Stimulated activated memory B cell treated with anti-CD40 and anti-IgM and Interleukin-4, amounts not matched to agents 10 μg/mL and 1 μg/mL and 100 μg/mL, for 72 hours (primary cell): ENCODE measurements around the gene ANKRD49.

Experiments
- ATAC-seq: fragments of 150-1000 bp; cut with Tn5 transposase; 2 replicates; pipeline ENCODE4 v1.10.0; 2021
- H3K27ac Mint-ChIP-seq: one replicate; pipeline ENCODE4 v1.8.0; 2022; ENCODE audit warnings: mild to moderate bottlenecking, mixed read lengths
- H3K27me3 Mint-ChIP-seq: one replicate; pipeline ENCODE4 v1.8.0; 2022; ENCODE audit warnings: mixed read lengths
- H3K36me3 Mint-ChIP-seq: one replicate; pipeline ENCODE4 v1.8.0; 2022; ENCODE audit warnings: mixed read lengths
- H3K4me1 Mint-ChIP-seq: one replicate; pipeline ENCODE4 v1.8.0; 2022; ENCODE audit warnings: mixed read lengths
- H3K4me3 Mint-ChIP-seq: one replicate; pipeline ENCODE4 v1.8.0; 2022; ENCODE audit warnings: mild to moderate bottlenecking, moderate library complexity, mixed read lengths
- H3K9me3 Mint-ChIP-seq: one replicate; pipeline ENCODE4 v1.8.0; 2022; ENCODE audit warnings: mixed read lengths

ANKRD49 gene

DNA sequence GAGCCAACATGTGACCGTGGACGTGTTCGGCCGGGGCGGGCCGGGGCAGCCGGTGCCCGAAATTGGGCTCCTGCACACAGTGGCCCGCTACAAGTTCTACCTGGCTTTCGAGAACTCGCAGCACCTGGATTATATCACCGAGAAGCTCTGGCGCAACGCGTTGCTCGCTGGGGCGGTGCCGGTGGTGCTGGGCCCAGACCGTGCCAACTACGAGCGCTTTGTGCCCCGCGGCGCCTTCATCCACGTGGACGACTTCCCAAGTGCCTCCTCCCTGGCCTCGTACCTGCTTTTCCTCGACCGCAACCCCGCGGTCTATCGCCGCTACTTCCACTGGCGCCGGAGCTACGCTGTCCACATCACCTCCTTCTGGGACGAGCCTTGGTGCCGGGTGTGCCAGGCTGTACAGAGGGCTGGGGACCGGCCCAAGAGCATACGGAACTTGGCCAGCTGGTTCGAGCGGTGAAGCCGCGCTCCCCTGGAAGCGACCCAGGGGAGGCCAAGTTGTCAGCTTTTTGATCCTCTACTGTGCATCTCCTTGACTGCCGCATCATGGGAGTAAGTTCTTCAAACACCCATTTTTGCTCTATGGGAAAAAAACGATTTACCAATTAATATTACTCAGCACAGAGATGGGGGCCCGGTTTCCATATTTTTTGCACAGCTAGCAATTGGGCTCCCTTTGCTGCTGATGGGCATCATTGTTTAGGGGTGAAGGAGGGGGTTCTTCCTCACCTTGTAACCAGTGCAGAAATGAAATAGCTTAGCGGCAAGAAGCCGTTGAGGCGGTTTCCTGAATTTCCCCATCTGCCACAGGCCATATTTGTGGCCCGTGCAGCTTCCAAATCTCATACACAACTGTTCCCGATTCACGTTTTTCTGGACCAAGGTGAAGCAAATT, 51.7 kb downstream of the ANKRD49 start:
- peaks cover 11% of the 10 kb centered on the region for H3K27me3 Mint-ChIP-seq
- H3K27ac Mint-ChIP-seq = peak overlapping the region; percentile 17
- ATAC-seq = no peak
- H3K4me1 Mint-ChIP-seq = peaks cover 41% of the 10 kb centered on the region
- peaks cover 7% of the 10 kb centered on the region for H3K36me3 Mint-ChIP-seq
- H3K9me3 Mint-ChIP-seq = no peaks in the 10 kb centered on the region
- H3K4me3 Mint-ChIP-seq = peak overlapping the region; percentile 72

DNA sequence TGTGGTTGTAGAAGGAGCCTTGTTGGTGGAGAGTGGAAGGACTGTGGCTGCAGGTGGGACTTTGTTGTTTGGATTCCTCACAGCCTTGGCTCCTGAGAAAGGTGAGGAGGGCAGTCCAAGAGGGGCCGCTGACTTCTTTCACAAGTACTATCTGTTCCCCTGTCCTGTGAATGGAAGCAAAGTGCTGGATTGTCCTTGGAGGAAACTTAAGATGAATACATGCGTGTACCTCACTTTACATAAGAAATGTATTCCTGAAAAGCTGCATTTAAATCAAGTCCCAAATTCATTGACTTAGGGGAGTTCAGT, 52.3 kb downstream of the ANKRD49 start:
- H3K4me3 Mint-ChIP-seq = peak overlapping the region; percentile 14
- peaks cover 44% of the 10 kb centered on the region for H3K4me1 Mint-ChIP-seq
- no peak for ATAC-seq
- H3K27ac Mint-ChIP-seq = no peak overlapping the region
- no peaks in the 10 kb centered on the region for H3K9me3 Mint-ChIP-seq
- H3K27me3 Mint-ChIP-seq = peaks cover 9% of the 10 kb centered on the region
- H3K36me3 Mint-ChIP-seq = peaks cover 7% of the 10 kb centered on the region

GRCh38 chr11:94546886-94547285, 53.1 kb downstream of the ANKRD49 start:
- Mint-ChIP-seq H3K36me3 (peaks cover 7% of the 10 kb centered on the region), H3K4me3 (no peak overlapping the region), H3K4me1 (peaks cover 44% of the 10 kb centered on the region), H3K27me3 (peaks cover under 1% of the 10 kb centered on the region), H3K27ac (no peak overlapping the region), H3K9me3 (no peaks in the 10 kb centered on the region)
- no peak for ATAC-seq

DNA sequence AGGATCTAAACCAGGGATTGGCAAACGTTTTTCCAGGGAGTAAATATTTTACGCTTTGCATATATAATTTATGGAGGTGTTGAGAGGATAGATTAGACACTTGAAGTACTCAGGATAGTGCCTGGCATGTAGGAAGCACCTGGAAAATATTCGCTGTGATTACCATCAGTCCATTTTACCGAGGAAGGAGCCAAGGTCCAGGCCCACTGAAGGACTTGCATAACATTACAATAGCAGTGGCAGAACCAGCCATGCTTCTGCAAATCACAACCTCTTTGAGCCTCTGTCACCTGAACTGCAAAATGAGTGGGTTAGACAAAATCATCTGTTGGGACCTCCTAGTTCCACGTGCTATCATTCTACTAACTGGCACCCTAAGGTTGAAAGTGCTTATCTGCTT, 55.4 kb downstream of the ANKRD49 start:
- Mint-ChIP-seq H3K9me3 (no peaks in the 10 kb centered on the region), H3K27me3 (no peaks in the 10 kb centered on the region), H3K4me1 (peaks cover 30% of the 10 kb centered on the region), H3K36me3 (peaks cover 7% of the 10 kb centered on the region), H3K4me3 (no peak overlapping the region), H3K27ac (no peak overlapping the region)
- ATAC-seq = no peak
